ENCODE data around the gene ANO10.
"Not testable (repeated sequence)": the region's sequence is repeated elsewhere in the genome, so short reads cannot be mapped to it uniquely, and the experiment has no call there.

Gene ANO10

GRCh38 chr3:43515208-43515917 lies 106.4 kb downstream of the ANO10 start:
- no peak for DNase-seq

GRCh38 chr3:43512754-43513404 lies 108.9 kb downstream of the ANO10 start:
- DNase-seq = no peak

GRCh38 chr3:43506644-43507043 lies 115.2 kb downstream of the ANO10 start:
- no peak for DNase-seq

- no peak for DNase-seq
These were observed 116.5 kb downstream of the ANO10 start for GRCh38 chr3:43505351-43505750.

- DNase-seq = no peak
These were observed 118.6 kb downstream of the ANO10 start for GRCh38 chr3:43503067-43503728.

- DNase-seq = no peak
These were observed 122.6 kb downstream of the ANO10 start for GRCh38 chr3:43499256-43499655.

GRCh38 chr3:43497905-43498365 lies 123.9 kb downstream of the ANO10 start:
- no peak for DNase-seq

- no peak for DNase-seq
These were observed 124.4 kb downstream of the ANO10 start for GRCh38 chr3:43497422-43497821.

GRCh38 chr3:43496740-43497375 lies 125.0 kb downstream of the ANO10 start:
- DNase-seq = no peak

GRCh38 chr3:43492932-43493331 lies 128.9 kb downstream of the ANO10 start:
- not testable (repeated sequence) for DNase-seq

- DNase-seq = not testable (repeated sequence)
These were observed 130.0 kb downstream of the ANO10 start for GRCh38 chr3:43491807-43492206.

- no peak for DNase-seq
These were observed 131.1 kb downstream of the ANO10 start for GRCh38 chr3:43490640-43491185.

GRCh38 chr3:43489930-43490329 lies 131.9 kb downstream of the ANO10 start:
- no peak for DNase-seq

GRCh38 chr3:43485931-43486330 lies 135.9 kb downstream of the ANO10 start:
- no peak for DNase-seq

- DNase-seq = no peak
These were observed 136.8 kb downstream of the ANO10 start for GRCh38 chr3:43484926-43485488.

GRCh38 chr3:43481375-43481774 lies 140.4 kb downstream of the ANO10 start:
- no peak for DNase-seq

- not testable (repeated sequence) for DNase-seq
These were observed 143.0 kb downstream of the ANO10 start for GRCh38 chr3:43478839-43479238.

- no peak for DNase-seq
These were observed 143.6 kb downstream of the ANO10 start for GRCh38 chr3:43478118-43478785.

GRCh38 chr3:43477600-43477999 lies 144.2 kb downstream of the ANO10 start:
- DNase-seq = no peak

GRCh38 chr3:43473737-43474136 lies 148.1 kb downstream of the ANO10 start:
- DNase-seq = no peak

GRCh38 chr3:43473244-43473643 lies 148.6 kb downstream of the ANO10 start:
- no peak for DNase-seq

- DNase-seq = no peak
These were observed 153.7 kb downstream of the ANO10 start for GRCh38 chr3:43468133-43468532.
